ENCODE data around the gene BIRC2.

DNA sequence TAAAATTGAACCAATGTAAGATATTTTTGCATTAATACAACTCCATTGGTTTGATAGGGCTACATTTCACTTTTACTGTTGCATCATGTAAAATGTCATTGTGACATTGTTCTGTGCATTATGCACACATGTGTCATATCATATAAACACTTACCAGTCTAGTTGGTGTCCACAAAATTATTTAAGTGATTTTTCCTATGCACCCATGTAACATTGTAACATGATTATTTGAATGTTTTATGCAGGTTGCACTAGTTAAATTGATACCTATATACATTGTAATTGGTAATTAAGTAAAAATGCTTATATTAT, 39.3 kb upstream of the BIRC2 start:
- TF ChIP-seq, protein P1, sequence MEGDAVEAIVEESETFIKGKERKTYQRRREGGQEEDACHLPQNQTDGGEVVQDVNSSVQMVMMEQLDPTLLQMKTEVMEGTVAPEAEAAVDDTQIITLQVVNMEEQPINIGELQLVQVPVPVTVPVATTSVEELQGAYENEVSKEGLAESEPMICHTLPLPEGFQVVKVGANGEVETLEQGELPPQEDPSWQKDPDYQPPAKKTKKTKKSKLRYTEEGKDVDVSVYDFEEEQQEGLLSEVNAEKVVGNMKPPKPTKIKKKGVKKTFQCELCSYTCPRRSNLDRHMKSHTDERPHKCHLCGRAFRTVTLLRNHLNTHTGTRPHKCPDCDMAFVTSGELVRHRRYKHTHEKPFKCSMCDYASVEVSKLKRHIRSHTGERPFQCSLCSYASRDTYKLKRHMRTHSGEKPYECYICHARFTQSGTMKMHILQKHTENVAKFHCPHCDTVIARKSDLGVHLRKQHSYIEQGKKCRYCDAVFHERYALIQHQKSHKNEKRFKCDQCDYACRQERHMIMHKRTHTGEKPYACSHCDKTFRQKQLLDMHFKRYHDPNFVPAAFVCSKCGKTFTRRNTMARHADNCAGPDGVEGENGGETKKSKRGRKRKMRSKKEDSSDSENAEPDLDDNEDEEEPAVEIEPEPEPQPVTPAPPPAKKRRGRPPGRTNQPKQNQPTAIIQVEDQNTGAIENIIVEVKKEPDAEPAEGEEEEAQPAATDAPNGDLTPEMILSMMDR (optimal IDR thresholded peaks at IDR 0.05 in 1 of 3, IDR thresholded peaks at IDR 0.05 in 1 of 3, conservative IDR thresholded peaks at IDR 0.05 in 1 of 3; ENCODE audit: extremely low read depth in 1 of 3, insufficient read depth in 2 of 3, low read length in 3 of 3) = no peak
- no peak for TF ChIP-seq EZH2 (IDR thresholded peaks at IDR 0.05; ENCODE audit: low read length)
